Karpas-422 (cell line): ENCODE results near the gene SLC2A13. TPM values are rescaled to one million over a fixed set of nuclear protein-coding genes. Genes with fewer than 3 reads are reported as not detected.
A peak's percentile ranks its signal among the peaks of the same experiment; 100 is the strongest.

Source experiments
- DNase-seq: peaks from one replicate; pipeline ENCODE4 v3.0.0-alpha.2; 2015
- H2AFZ ChIP-seq: fragments of 200-600 bp; sonication (generic); 2 replicates; pipeline ENCODE4 v1.6.1; 2014; ENCODE audit warnings: antibody characterized with exemption, low read length, mixed read lengths
- H3K27ac ChIP-seq: fragments of 200-600 bp; sonication (generic); 2 replicates; pipeline ENCODE4 v1.5.1; 2014; ENCODE audit warnings: mild to moderate bottlenecking, low read length, moderate library complexity
- H3K27me3 ChIP-seq: fragments of 200-600 bp; sonication (generic); 2 replicates; pipeline ENCODE4 v1.6.1; 2014; ENCODE audit warnings: low read length, mixed read lengths
- H3K36me3 ChIP-seq: fragments of 200-600 bp; sonication (generic); 2 replicates; pipeline ENCODE4 v1.6.1; 2014; ENCODE audit warnings: low read length, mixed read lengths; ENCODE audit not compliant: insufficient read depth
- H3K4me1 ChIP-seq: fragments of 200-600 bp; sonication (generic); 2 replicates; pipeline ENCODE4 v1.6.1; 2014; ENCODE audit warnings: mild to moderate bottlenecking, low read length, mixed read lengths
- H3K4me2 ChIP-seq: fragments of 200-600 bp; sonication (generic); 2 replicates; pipeline ENCODE4 v1.6.1; 2014; ENCODE audit warnings: low read length, low read depth, mild to moderate bottlenecking; ENCODE audit not compliant: poor library complexity, severe bottlenecking
- H3K4me3 ChIP-seq: fragments of 200-600 bp; sonication (generic); 2 replicates; pipeline ENCODE4 v1.5.1; 2014; ENCODE audit warnings: mild to moderate bottlenecking, antibody characterized with exemption, low read length, mixed read lengths
- H3K79me2 ChIP-seq: fragments of 200-600 bp; sonication (generic); 2 replicates; pipeline ENCODE4 v1.6.1; 2014; ENCODE audit warnings: mild to moderate bottlenecking, low read length, mixed read lengths
- H3K9ac ChIP-seq: fragments of 200-600 bp; sonication (generic); 2 replicates; pipeline ENCODE4 v1.6.0; 2014; ENCODE audit warnings: low read length
- H3K9me2 ChIP-seq: fragments of 200-600 bp; sonication (generic), shearing (Covaris generic); replicated peaks from 2 replicates; pipeline ENCODE4 v1.6.0; 2014; ENCODE audit warnings: mild to moderate bottlenecking, low read length, moderate library complexity; ENCODE audit not compliant: insufficient read depth
- H3K9me3 ChIP-seq: fragments of 300-700, 200-600 bp; sonication (generic); 2 replicates; pipeline ENCODE4 v1.6.1; 2014; ENCODE audit warnings: low read length, mixed read lengths
- H4K20me1 ChIP-seq: fragments of 200-600 bp; sonication (generic); 2 replicates; pipeline ENCODE4 v1.6.1; 2014; ENCODE audit warnings: mild to moderate bottlenecking, antibody characterized with exemption, low read length, low read depth; ENCODE audit not compliant: insufficient read depth
- total RNA-seq: library from RNA; depleted of rRNA; stranded (reverse); fragments of >200 nt; shearing (Covaris generic); gene quantifications from 2 replicates; pipeline ENCODE4 v1.2.3, GENCODE V29; 2014; ENCODE audit warnings: low replicate concordance

SLC2A13 gene
- total RNA-seq, 1 experiment from 2014 or later = 0.89 TPM

DNA sequence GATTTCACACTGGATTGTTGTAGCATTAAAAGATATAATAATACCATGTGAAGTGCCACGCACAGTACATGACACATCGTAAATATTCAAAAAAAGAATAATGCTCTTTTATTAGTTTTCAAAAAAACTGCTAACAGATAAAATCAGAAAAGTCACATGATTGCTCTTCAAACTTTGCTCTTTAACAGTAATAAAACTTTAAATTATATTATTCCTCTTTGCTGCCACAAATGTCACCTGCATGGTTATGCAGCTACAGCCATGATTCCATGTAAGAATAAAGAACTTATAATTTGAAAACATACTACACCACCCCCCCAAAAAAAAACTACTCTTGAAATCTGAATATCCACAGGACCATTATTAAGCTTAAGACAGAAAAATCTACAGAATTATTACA is 90.0 kb downstream of the SLC2A13 start:
- DNase-seq = no peak
- Histone ChIP-seq H3K27ac (no peak overlapping the region), H3K79me2 (no peaks in the 10 kb centered on the region), H3K4me3 (no peak overlapping the region), H3K27me3 (no peaks in the 10 kb centered on the region), H3K9ac (no peak overlapping the region), H3K36me3 (no peaks in the 10 kb centered on the region), H3K4me1 (peaks cover 4% of the 10 kb centered on the region; the same call in 1 of the 2 replicates), H4K20me1 (no peaks in the 10 kb centered on the region), H3K9me3 (no peaks in the 10 kb centered on the region), H3K9me2 (no peaks in the 10 kb centered on the region), H3K4me2 (no peak overlapping the region), H2AFZ (no peak overlapping the region)

DNA sequence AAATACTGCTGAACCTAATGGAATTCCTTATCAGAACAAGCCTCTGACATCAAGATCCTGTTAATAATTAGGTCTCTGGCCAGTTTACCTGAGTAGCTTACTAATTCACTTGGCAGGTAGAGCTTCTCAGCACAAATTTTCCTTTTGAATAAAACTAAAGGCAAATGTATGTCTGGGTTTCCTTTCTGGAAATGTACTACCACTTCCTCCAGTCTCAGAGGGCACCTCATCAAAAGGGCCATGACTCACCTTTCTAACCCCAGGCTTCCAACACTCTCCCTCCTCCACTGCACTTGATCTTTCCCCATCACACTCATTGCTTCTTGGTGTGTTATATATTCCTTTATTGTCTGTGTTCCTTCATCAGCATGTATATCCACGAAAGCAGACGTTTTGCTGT is 90.5 kb downstream of the SLC2A13 start:
- no peaks in the 10 kb centered on the region for H3K9me3 ChIP-seq
- no peaks in the 10 kb centered on the region for H3K79me2 ChIP-seq
- H3K27me3 ChIP-seq = no peaks in the 10 kb centered on the region
- H3K27ac ChIP-seq = no peak overlapping the region
- H3K4me1 ChIP-seq = peaks cover 4% of the 10 kb centered on the region; the same call in 1 of the 2 replicates
- no peak overlapping the region for H3K4me2 ChIP-seq
- H3K9me2 ChIP-seq = no peaks in the 10 kb centered on the region
- no peaks in the 10 kb centered on the region for H3K36me3 ChIP-seq
- H3K9ac ChIP-seq = no peak overlapping the region
- DNase-seq = no peak
- no peak overlapping the region for H3K4me3 ChIP-seq
- H4K20me1 ChIP-seq = no peaks in the 10 kb centered on the region
- no peak overlapping the region for H2AFZ ChIP-seq

DNA sequence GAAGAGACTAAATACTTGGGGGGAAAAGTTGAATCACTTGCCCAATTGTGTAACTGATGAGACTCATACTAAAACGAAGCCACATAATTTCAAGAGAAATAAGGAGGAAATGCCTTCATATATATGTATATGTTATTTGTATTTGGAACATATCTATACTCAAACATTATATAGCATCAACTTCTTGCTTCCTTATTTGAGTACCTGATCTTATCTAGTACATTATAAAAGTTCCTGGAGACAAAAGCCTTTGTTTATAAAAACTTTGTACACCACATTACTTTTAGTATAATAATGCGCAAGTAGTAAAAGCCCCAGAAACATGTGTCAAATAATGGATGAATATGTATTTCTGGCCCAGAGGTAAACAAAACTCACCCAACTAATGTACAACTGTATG is 92.0 kb downstream of the SLC2A13 start:
- peaks cover 4% of the 10 kb centered on the region; the same call in 1 of the 2 replicates for H3K4me1 ChIP-seq
- no peak overlapping the region for H3K9ac ChIP-seq
- H4K20me1 ChIP-seq = no peaks in the 10 kb centered on the region
- no peak overlapping the region for H2AFZ ChIP-seq
- DNase-seq = no peak
- no peaks in the 10 kb centered on the region for H3K79me2 ChIP-seq
- no peak overlapping the region for H3K4me2 ChIP-seq
- no peaks in the 10 kb centered on the region for H3K9me2 ChIP-seq
- no peak overlapping the region for H3K4me3 ChIP-seq
- no peaks in the 10 kb centered on the region for H3K27me3 ChIP-seq
- H3K36me3 ChIP-seq = no peaks in the 10 kb centered on the region
- no peak overlapping the region for H3K27ac ChIP-seq
- H3K9me3 ChIP-seq = no peaks in the 10 kb centered on the region

DNA sequence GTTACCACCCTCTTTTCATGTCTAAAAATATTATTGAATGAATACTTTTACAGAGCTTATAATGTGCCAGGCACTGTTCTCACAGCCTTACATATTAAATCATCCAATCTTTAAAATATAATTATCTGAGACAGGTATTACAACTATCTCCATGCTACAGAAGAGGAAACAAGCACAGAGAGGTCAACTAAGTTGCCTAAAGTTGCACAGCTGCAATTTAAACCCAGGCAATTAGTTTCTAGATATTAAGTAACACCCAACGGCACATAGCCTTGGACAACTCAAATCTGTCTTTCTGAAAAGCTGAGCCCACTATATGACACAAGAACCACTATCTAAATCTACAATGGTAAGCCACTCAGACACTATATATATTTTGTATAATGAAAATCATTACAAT is 92.6 kb downstream of the SLC2A13 start:
- no peaks in the 10 kb centered on the region for H3K9me2 ChIP-seq
- no peaks in the 10 kb centered on the region for H3K36me3 ChIP-seq
- no peaks in the 10 kb centered on the region for H3K27me3 ChIP-seq
- no peaks in the 10 kb centered on the region for H3K79me2 ChIP-seq
- no peak for DNase-seq
- H2AFZ ChIP-seq = no peak overlapping the region
- H3K9me3 ChIP-seq = no peaks in the 10 kb centered on the region
- no peaks in the 10 kb centered on the region for H4K20me1 ChIP-seq
- H3K27ac ChIP-seq = no peak overlapping the region
- H3K4me3 ChIP-seq = no peak overlapping the region
- no peak overlapping the region for H3K4me2 ChIP-seq
- peaks cover 4% of the 10 kb centered on the region; the same call in 1 of the 2 replicates for H3K4me1 ChIP-seq
- H3K9ac ChIP-seq = no peak overlapping the region

DNA sequence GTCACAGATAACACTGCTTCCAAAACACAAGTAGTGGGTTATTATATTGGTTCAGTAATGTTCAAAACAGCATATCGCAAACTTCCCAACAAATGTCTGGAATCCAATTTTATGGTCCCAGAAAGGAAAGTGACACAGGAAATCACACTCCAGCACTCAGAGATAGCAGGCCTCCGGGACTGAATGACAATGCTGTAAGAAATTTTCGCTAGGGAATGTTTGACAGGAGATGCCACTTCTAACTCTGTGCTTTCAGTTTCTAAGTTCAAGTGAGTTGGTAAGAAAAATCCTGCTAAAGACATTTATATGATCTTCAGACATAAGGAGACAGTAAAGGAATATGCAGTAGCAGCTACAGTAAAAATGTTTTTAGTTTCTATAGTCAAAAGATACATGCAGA is 93.2 kb downstream of the SLC2A13 start:
- Histone ChIP-seq H3K4me3 (no peak overlapping the region), H3K79me2 (no peaks in the 10 kb centered on the region), H3K27me3 (no peaks in the 10 kb centered on the region), H3K9me2 (no peaks in the 10 kb centered on the region), H3K9me3 (no peaks in the 10 kb centered on the region), H3K9ac (no peak overlapping the region), H3K36me3 (no peaks in the 10 kb centered on the region), H3K4me2 (no peak overlapping the region), H3K4me1 (peaks cover 4% of the 10 kb centered on the region; the same call in 1 of the 2 replicates), H2AFZ (no peak overlapping the region), H4K20me1 (no peaks in the 10 kb centered on the region), H3K27ac (no peak overlapping the region)
- DNase-seq = no peak

DNA sequence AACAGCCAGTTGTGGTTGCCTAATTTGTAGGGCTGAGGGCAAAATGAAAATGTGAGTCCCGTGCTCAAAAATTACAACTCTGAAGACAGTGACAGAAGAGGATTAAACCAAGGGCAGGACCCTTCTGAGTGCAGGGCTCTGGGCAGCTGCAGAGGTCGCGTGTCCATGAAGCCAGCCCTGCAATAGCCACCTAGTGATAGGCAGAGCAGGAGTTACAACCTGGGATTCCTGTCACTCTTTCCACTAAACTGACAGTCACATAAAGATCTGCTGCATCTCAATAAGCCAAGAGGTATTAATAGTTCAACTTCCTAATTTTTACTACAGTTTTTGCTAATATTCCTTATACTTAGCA is 94.1 kb downstream of the SLC2A13 start:
- H3K4me3 ChIP-seq = peak overlapping the region; percentile 45; the same call in 1 of the 2 replicates

DNA sequence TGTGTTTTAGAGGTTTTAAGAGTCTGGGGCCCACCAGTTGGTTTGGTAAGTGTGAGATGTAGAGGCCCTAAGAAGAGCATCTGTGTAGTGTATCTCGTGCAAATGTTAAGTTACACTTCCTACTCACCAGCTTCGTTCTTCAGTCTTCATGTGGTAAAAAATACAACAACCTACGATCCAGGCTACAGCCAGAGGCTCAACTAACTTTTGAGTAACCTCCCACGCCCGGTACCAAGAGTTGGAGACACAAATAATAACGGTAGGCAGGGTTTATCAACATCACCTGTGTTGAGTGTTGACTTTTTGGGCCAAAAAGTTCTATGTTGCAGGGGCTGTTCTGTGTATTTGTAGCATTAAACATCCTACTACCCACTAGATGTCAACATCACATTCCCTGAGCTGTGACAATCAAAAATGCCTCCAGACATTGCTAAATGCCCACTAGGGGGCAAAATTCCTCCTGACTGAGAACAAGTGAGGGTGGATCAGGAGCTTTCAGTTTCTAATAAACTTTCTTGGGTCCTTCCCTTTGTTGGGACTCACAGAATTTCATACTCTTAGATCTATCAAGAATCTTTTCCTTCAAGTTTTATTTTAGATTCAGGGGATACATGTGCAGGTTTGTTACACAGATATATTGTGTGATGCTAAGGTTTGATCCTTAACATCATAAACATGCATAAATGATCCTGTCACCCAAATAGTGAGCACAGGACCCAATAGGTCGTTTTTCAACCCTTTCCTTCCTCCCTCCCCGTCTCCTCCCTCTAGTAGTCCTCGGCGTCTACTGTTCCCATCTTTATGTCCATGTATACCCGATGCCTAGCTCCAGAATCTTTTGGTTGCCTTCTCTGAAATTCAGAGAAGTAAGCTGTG is 94.7 kb downstream of the SLC2A13 start:
- Histone ChIP-seq H3K9me3 (no peaks in the 10 kb centered on the region), H2AFZ (peak overlapping the region; percentile 51; the same call in 1 of the 2 replicates), H4K20me1 (no peaks in the 10 kb centered on the region), H3K9me2 (no peaks in the 10 kb centered on the region), H3K36me3 (no peaks in the 10 kb centered on the region), H3K4me3 (peak overlapping the region; percentile 45; the same call in 1 of the 2 replicates), H3K9ac (peak overlapping the region; percentile 42), H3K27me3 (no peaks in the 10 kb centered on the region), H3K4me2 (peak overlapping the region; percentile 47), H3K79me2 (no peaks in the 10 kb centered on the region), H3K4me1 (peaks cover 4% of the 10 kb centered on the region; the same call in 1 of the 2 replicates), H3K27ac (no peak overlapping the region)
- peak; percentile 86 for DNase-seq

More for the DNA sequence above, 94.1 kb downstream of the SLC2A13 start:
- no peaks in the 10 kb centered on the region for H3K9me3 ChIP-seq
- H3K9ac ChIP-seq = peak overlapping the region; percentile 42
- no peaks in the 10 kb centered on the region for H3K27me3 ChIP-seq
- DNase-seq = no peak
- H2AFZ ChIP-seq = peak overlapping the region; percentile 51; the same call in 1 of the 2 replicates
- no peaks in the 10 kb centered on the region for H3K36me3 ChIP-seq
- no peaks in the 10 kb centered on the region for H3K79me2 ChIP-seq
- H3K4me2 ChIP-seq = peak overlapping the region; percentile 47
- no peaks in the 10 kb centered on the region for H4K20me1 ChIP-seq
- no peaks in the 10 kb centered on the region for H3K9me2 ChIP-seq
- peaks cover 4% of the 10 kb centered on the region; the same call in 1 of the 2 replicates for H3K4me1 ChIP-seq
- H3K27ac ChIP-seq = no peak overlapping the region
